A673 (cell line): ENCODE measurements around the gene SMARCC1. TPM values are rescaled to one million over a fixed set of nuclear protein-coding genes. Genes with fewer than 3 reads are reported as not detected.
A peak's percentile ranks its signal among the peaks of the same experiment; 100 is the strongest.

ENCODE experiments used
- BruUV-seq: library from RNA; stranded (reverse); fragments of 400-500 nt; replicated peaks from 2 replicates; lab custom pipeline; 2021; lab: Mats Ljungman, UMichigan
- CTCF ChIA-PET: fragments of 300-600 bp; sonication (Branson Sonifier 250); formaldehyde crosslinking; loops from one replicate; lab custom pipeline; 2022; ENCODE audit warnings: antibody characterized with exemption; lab: Charles Lee
- POLR2A ChIA-PET: fragments of 300-600 bp; sonication (Branson Sonifier 250); formaldehyde crosslinking; loops from one replicate; lab custom pipeline; 2022; ENCODE audit warnings: antibody characterized with exemption; ENCODE audit not compliant: low non-redundant PET; lab: Charles Lee
- DNase-seq: peaks from one replicate; pipeline ENCODE4 v3.0.0-alpha.2; 2015; ENCODE audit warnings: low spot score
- H3K27ac ChIP-seq: fragments of 200-600 bp; sonication (generic); 2 replicates; pipeline ENCODE4 v1.5.1; 2016; ENCODE audit warnings: mixed run types, low read depth, mild to moderate bottlenecking, mixed read lengths, antibody characterized with exemption, low read length; ENCODE audit not compliant: poor library complexity, severe bottlenecking
- H3K27me3 ChIP-seq: fragments of 200-600 bp; sonication (generic); replicated peaks from 2 replicates; pipeline ENCODE4 v1.6.1; 2017; ENCODE audit warnings: mixed run types, low read depth, mild to moderate bottlenecking, mixed read lengths, antibody characterized with exemption, low read length; ENCODE audit not compliant: insufficient read depth, poor library complexity
- H3K36me3 ChIP-seq: fragments of 200-600 bp; sonication (generic); 2 replicates; pipeline ENCODE4 v1.6.1; 2016; ENCODE audit warnings: mixed run types, mild to moderate bottlenecking, mixed read lengths, antibody characterized with exemption, low read length; ENCODE audit not compliant: insufficient read depth, poor library complexity, severe bottlenecking
- H3K4me1 ChIP-seq: fragments of 200-600 bp; sonication (generic); 2 replicates; pipeline ENCODE4 v1.6.1; 2017; ENCODE audit warnings: mixed run types, mild to moderate bottlenecking, mixed read lengths, antibody characterized with exemption, low read length; ENCODE audit not compliant: insufficient read depth, poor library complexity, severe bottlenecking
- H3K4me3 ChIP-seq: fragments of 200-600 bp; sonication (generic); 2 replicates; pipeline ENCODE4 v1.5.1; 2016; ENCODE audit warnings: low read depth, mixed run types, mild to moderate bottlenecking, mixed read lengths, low read length; ENCODE audit not compliant: poor library complexity, severe bottlenecking
- H3K9me3 ChIP-seq: fragments of 200-600 bp; sonication (generic); 2 replicates; pipeline ENCODE4 v1.6.1; 2016; ENCODE audit warnings: mixed run types, low read depth, mild to moderate bottlenecking, mixed read lengths, antibody characterized with exemption, low read length; ENCODE audit not compliant: poor library complexity, severe bottlenecking
- CTCF ChIP-seq: fragments of 300-800, 200-600 bp; sonication (generic); conservative IDR thresholded peaks from 2 replicates; pipeline ENCODE4 v1.5.1; 2017; ENCODE audit warnings: low read depth, mild to moderate bottlenecking, antibody characterized with exemption, low read length, moderate library complexity, mixed read lengths
- EZH2 ChIP-seq: fragments of 200-600 bp; sonication (generic); IDR thresholded peaks from 2 replicates; pipeline ENCODE4 v1.6.1; 2017; ENCODE audit warnings: borderline replicate concordance, low read depth, mild to moderate bottlenecking, mixed read lengths, antibody characterized with exemption, low read length; ENCODE audit not compliant: poor library complexity, severe bottlenecking
- intact Hi-C: fragments of 100-400 bp; cut with micrococcal nuclease; formaldehyde crosslinking; loops from one replicate; pipeline ENCODE4 v1.10.0; 2022; ENCODE audit not compliant: unreplicated experiment
- total RNA-seq: library from RNA; stranded (reverse); gene quantifications from 2 replicates; pipeline ENCODE4 v1.2.3, GENCODE V29; 2021

SMARCC1 gene
- total RNA-seq, 1 experiment from 2014 or later: 126 TPM

GRCh38 chr3:47669026-47669749, 112.5 kb downstream of the SMARCC1 start:
- no peak for DNase-seq
- POLR2A ChIA-PET: no interaction called here
- BruUV-seq: no TSS peak
- Histone ChIP-seq H3K4me1 (peaks cover 37% of the 10 kb centered on the region), H3K27me3 (no peaks in the 10 kb centered on the region), H3K27ac (peak overlapping the region; percentile 47), H3K4me3 (no peak overlapping the region), H3K36me3 (peaks cover 36% of the 10 kb centered on the region), H3K9me3 (no peaks in the 10 kb centered on the region)
- TF ChIP-seq CTCF: no peak
- TF ChIP-seq EZH2: no peak
- CTCF ChIA-PET: no interaction called here
- intact Hi-C loops: no loop called here

- peak overlapping the region; percentile 100 for H3K27ac ChIP-seq
- DNase-seq: no peak
- intact Hi-C loops: no loop called here
- CTCF ChIA-PET: no interaction called here
- H3K4me1 ChIP-seq: peaks cover 62% of the 10 kb centered on the region
- TF ChIP-seq CTCF: no peak
- TF ChIP-seq EZH2: no peak
- H3K9me3 ChIP-seq: no peaks in the 10 kb centered on the region
- POLR2A ChIA-PET: no interaction called here
- no peaks in the 10 kb centered on the region for H3K27me3 ChIP-seq
- H3K36me3 ChIP-seq: peaks cover 21% of the 10 kb centered on the region
- BruUV-seq: no TSS peak
- H3K4me3 ChIP-seq: no peak overlapping the region
Observed at GRCh38 chr3:47666118-47666517, 115.6 kb downstream of the SMARCC1 start.

DNA sequence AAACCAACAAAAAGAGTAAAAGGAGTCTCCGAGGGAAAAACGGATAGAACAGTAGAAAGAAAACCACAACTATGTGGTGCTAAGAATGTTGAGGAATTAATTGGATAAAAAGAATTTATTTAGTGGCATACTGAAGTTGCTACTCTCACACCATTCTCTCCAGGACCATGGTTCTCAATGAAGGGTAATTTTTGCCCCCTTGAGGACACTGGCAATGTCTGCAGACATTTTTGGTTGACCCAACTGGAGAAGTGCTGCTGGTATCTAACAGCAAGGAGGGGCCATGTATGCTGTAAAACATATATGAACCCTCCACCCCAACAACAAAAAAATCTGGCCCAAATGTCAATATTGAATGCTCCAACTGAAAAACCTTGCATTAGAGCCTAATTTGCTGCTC, 117.2 kb downstream of the SMARCC1 start:
- Histone ChIP-seq H3K4me3 (no peak overlapping the region), H3K27ac (peak overlapping the region; percentile 100), H3K27me3 (no peaks in the 10 kb centered on the region), H3K36me3 (peaks cover 22% of the 10 kb centered on the region), H3K9me3 (no peaks in the 10 kb centered on the region), H3K4me1 (peaks cover 56% of the 10 kb centered on the region)
- TF ChIP-seq CTCF (peak; percentile 31), EZH2 (no peak)
- peak; percentile 68 for DNase-seq
- intact Hi-C loops: loop anchor here (5.0 kb wide), 2 partner anchors 127 to 142 kb away; no protein-coding TSS in a partner anchor
- BruUV-seq: no TSS peak
- ChIA-PET POLR2A (no interaction called here), CTCF (no interaction called here)
